HG03039 (cell line): ENCODE data around the gene ZDHHC11B.
"Not testable (repeated sequence)": the region's sequence is repeated elsewhere in the genome, so short reads cannot be mapped to it uniquely, and the experiment has no call there.

ENCODE experiments used
- ATAC-seq: cut with Tn5 transposase; IDR thresholded peaks from one replicate; pipeline ENCODE4 v1.9.1; 2021; ENCODE audit warnings: mild to moderate bottlenecking, moderate library complexity; ENCODE audit not compliant: unreplicated experiment

The ZDHHC11B gene

GRCh38 chr5:771087-771781, 13.3 kb downstream of the ZDHHC11B start:
- not testable (repeated sequence) for ATAC-seq

GRCh38 chr5:770585-770984, 13.9 kb downstream of the ZDHHC11B start:
- ATAC-seq, result not testable (repeated sequence)

GRCh38 chr5:769485-770145, 14.9 kb downstream of the ZDHHC11B start:
- ATAC-seq, result not testable (repeated sequence)

GRCh38 chr5:766666-767431, 17.7 kb downstream of the ZDHHC11B start:
- ATAC-seq, result no peak

- ATAC-seq, result no peak
Observed at GRCh38 chr5:765948-766631, 18.4 kb downstream of the ZDHHC11B start.

GRCh38 chr5:763998-764781, 20.3 kb downstream of the ZDHHC11B start:
- ATAC-seq, result no peak

GRCh38 chr5:763397-763796, 21.1 kb downstream of the ZDHHC11B start:
- ATAC-seq, result no peak

- ATAC-seq, result not testable (repeated sequence)
Observed at GRCh38 chr5:762996-763395, 21.5 kb downstream of the ZDHHC11B start.

- ATAC-seq, result no peak
Observed at GRCh38 chr5:761854-762710, 22.4 kb downstream of the ZDHHC11B start.

GRCh38 chr5:761059-761771, 23.3 kb downstream of the ZDHHC11B start:
- no peak for ATAC-seq

GRCh38 chr5:760363-761058, 24.0 kb downstream of the ZDHHC11B start:
- no peak for ATAC-seq

- ATAC-seq, result no peak
Observed at GRCh38 chr5:759781-760362, 24.7 kb downstream of the ZDHHC11B start.

- no peak for ATAC-seq
Observed at GRCh38 chr5:759111-759751, 25.3 kb downstream of the ZDHHC11B start.

- ATAC-seq, result no peak
Observed at GRCh38 chr5:758698-759053, 25.9 kb downstream of the ZDHHC11B start.

GRCh38 chr5:757931-758697, 26.4 kb downstream of the ZDHHC11B start:
- ATAC-seq, result no peak

- no peak for ATAC-seq
Observed at GRCh38 chr5:757346-757930, 27.1 kb downstream of the ZDHHC11B start.
